SK-N-SH (cell line): Measurements from ENCODE around the gene FAM240B. TPM values are rescaled to one million over a fixed set of nuclear protein-coding genes. Genes with fewer than 3 reads are reported as not detected.

Experiments used
- CTCF ChIA-PET: fragments of 300-600, 350-600 bp; formaldehyde crosslinking; extraction: SDS; loops from one replicate; lab custom pipeline; 2021; lab: Yijun Ruan, JAX
- POLR2A ChIA-PET: fragments of 350-600 bp; sonication (Branson Sonifier 250); formaldehyde crosslinking; extraction: SDS; loops from one replicate; lab custom pipeline; 2020; ENCODE audit warnings: antibody characterized with exemption, inconsistent platforms; lab: Yijun Ruan, JAX
- DNase-seq: peaks from one replicate; pipeline ENCODE4 v3.0.0; 2012
- H2AFZ ChIP-seq: fragments of 200-600 bp; sonication (generic); 2 replicates; pipeline ENCODE4 v1.8.1; 2016; ENCODE audit warnings: antibody characterized with exemption, mild to moderate bottlenecking, low read depth
- H3F3A ChIP-seq: fragments of 200-600 bp; sonication (generic); replicated peaks from 2 replicates; pipeline ENCODE3; 2016; ENCODE audit warnings: antibody characterized with exemption, mild to moderate bottlenecking; ENCODE audit not compliant: insufficient read depth
- H3K27ac ChIP-seq, 2 experiments: fragments of 200-500 bp in 1 of 2; fragments of 200-600 bp in 1 of 2; sonication (Bioruptor generic) in 1 of 2; sonication (generic), shearing (Covaris generic) in 1 of 2; 2 replicates each; pipeline versions ENCODE4 v1.5.1 to v1.6.1; 2014 to 2016; ENCODE audit warnings: low read depth in 2 of 2, inconsistent platforms in 1 of 2, low read length in 1 of 2, mild to moderate bottlenecking in 1 of 2, mixed read lengths in 1 of 2
- H3K27me3 ChIP-seq: fragments of 200-600 bp; sonication (generic), shearing (Covaris generic); 2 replicates; pipeline ENCODE4 v1.6.1; 2016; ENCODE audit warnings: mixed run types; ENCODE audit not compliant: insufficient read depth
- H3K36me3 ChIP-seq, 2 experiments: fragments of 200-500 bp in 1 of 2; fragments of 200-600 bp in 1 of 2; sonication (Bioruptor generic) in 1 of 2; sonication (generic) in 1 of 2; replicated peaks in 1 of 2; 2 replicates each; pipeline versions ENCODE3 to v1.5.1; 2014 to 2016; ENCODE audit warnings: low read length in 1 of 2, mild to moderate bottlenecking in 1 of 2; ENCODE audit not compliant: insufficient read depth in 2 of 2, control insufficient read depth in 1 of 2
- H3K4me1 ChIP-seq, 2 experiments: fragments of 200-500 bp in 1 of 2; fragments of 200-600 bp in 1 of 2; sonication (Bioruptor generic) in 1 of 2; sonication (generic), shearing (Covaris generic) in 1 of 2; 2 replicates each; pipeline versions ENCODE4 v1.5.1 to v1.6.1; 2014 to 2016; ENCODE audit warnings: low read depth in 1 of 2, low read length in 1 of 2, mixed run types in 1 of 2; ENCODE audit not compliant: insufficient read depth in 2 of 2, control insufficient read depth in 1 of 2
- H3K4me2 ChIP-seq: fragments of 200-600 bp; sonication (generic), shearing (Covaris generic); 2 replicates; pipeline ENCODE4 v1.6.1; 2017; ENCODE audit warnings: mixed run types
- H3K4me3 ChIP-seq, 2 experiments: fragments of 200-500 bp in 1 of 2; fragments of 200-600 bp in 1 of 2; sonication (Bioruptor generic) in 1 of 2; sonication (generic), shearing (Covaris generic) in 1 of 2; 2 replicates each; pipeline versions ENCODE4 v1.5.1 to v1.8.1; 2014 to 2016; ENCODE audit warnings: low read depth in 2 of 2, inconsistent platforms in 1 of 2, low read length in 1 of 2, mild to moderate bottlenecking in 1 of 2, mixed read lengths in 1 of 2, moderate library complexity in 1 of 2
- H3K79me2 ChIP-seq: fragments of 200-600 bp; sonication (generic); 2 replicates; pipeline ENCODE4 v1.8.1; 2017; ENCODE audit warnings: mild to moderate bottlenecking; ENCODE audit not compliant: insufficient read depth
- H3K9ac ChIP-seq: fragments of 200-600 bp; sonication (generic); 2 replicates; pipeline ENCODE4 v1.6.1; 2017; ENCODE audit warnings: mixed run types
- H3K9me2 ChIP-seq: fragments of 200-600 bp; sonication (generic); 2 replicates; pipeline ENCODE4 v1.6.1; 2017; ENCODE audit warnings: mixed run types
- H3K9me3 ChIP-seq: fragments of 200-600 bp; sonication (generic); 2 replicates; pipeline ENCODE4 v1.6.1; 2017; ENCODE audit warnings: mixed run types, mild to moderate bottlenecking, moderate library complexity
- H4K20me1 ChIP-seq: fragments of 200-600 bp; sonication (generic); 2 replicates; pipeline ENCODE4 v1.6.1; 2017; ENCODE audit warnings: mild to moderate bottlenecking, mixed run types; ENCODE audit not compliant: insufficient read depth
- FOXJ3 ChIP-seq: sonication (generic); formaldehyde crosslinking; IDR thresholded peaks from 2 replicates; pipeline ENCODE4 v1.5.1; 2020; ENCODE audit warnings: mild to moderate bottlenecking, missing genetic modification reagents
- MXI1 ChIP-seq: IDR thresholded peaks from 2 replicates; pipeline ENCODE4 v1.6.1; 2012; ENCODE audit warnings: mild to moderate bottlenecking, low read depth, low read length, improper control_type of control experiment
- NFIC ChIP-seq: IDR thresholded peaks from 2 replicates; pipeline ENCODE4 v1.4.0; 2012; ENCODE audit warnings: borderline replicate concordance
- NRF1 ChIP-seq: IDR thresholded peaks from 2 replicates; pipeline ENCODE4 v1.6.1; 2012; ENCODE audit warnings: low read depth, mild to moderate bottlenecking, low read length
- POLR2AphosphoS5 ChIP-seq: IDR thresholded peaks from 2 replicates; pipeline ENCODE4 v1.6.1; 2012; ENCODE audit warnings: low read depth, low read length
- REST ChIP-seq: IDR thresholded peaks from 2 replicates; pipeline ENCODE4 v1.6.1; 2012; ENCODE audit warnings: mild to moderate bottlenecking, low read depth, low read length, moderate library complexity
- RXRA ChIP-seq: IDR thresholded peaks from 2 replicates; pipeline ENCODE4 v1.4.0; 2012; ENCODE audit warnings: low read depth, mild to moderate bottlenecking, borderline replicate concordance
- SMC3 ChIP-seq: IDR thresholded peaks from 2 replicates; pipeline ENCODE4 v1.6.1; 2012; ENCODE audit warnings: low read depth, low read length, improper control_type of control experiment
- TCF12 ChIP-seq: IDR thresholded peaks from 2 replicates; pipeline ENCODE4 v1.4.0; 2012
- TEAD4 ChIP-seq: IDR thresholded peaks from 2 replicates; pipeline ENCODE4 v1.4.0; 2012; ENCODE audit warnings: mild to moderate bottlenecking, borderline replicate concordance; ENCODE audit not compliant: insufficient read depth
- YY1 ChIP-seq: IDR thresholded peaks from 2 replicates; pipeline ENCODE4 v1.4.0; 2012; ENCODE audit warnings: low read depth, mild to moderate bottlenecking
- WGBS: methylation state at CpG from one replicate; pipeline ENCODE4 v1.1.6; 2017; ENCODE audit warnings: low lambda C conversion rate; 5-methylcytosine and 5-hydroxymethylcytosine counted together
- polyA plus RNA-seq, 3 experiments: library from polyadenylated mRNA; depleted of rRNA; stranded (reverse); fragments of >200 nt; gene quantifications; 2 replicates each; pipeline ENCODE4 v1.2.3, GENCODE V29; 2012
- TF ChIP-seq, protein P1 (sequence below): IDR thresholded peaks from 2 replicates; pipeline ENCODE4 v1.4.0; 2012; ENCODE audit warnings: low read depth, borderline replicate concordance
- TF ChIP-seq, protein P2 (sequence below): IDR thresholded peaks from 2 replicates; pipeline ENCODE4 v1.4.0; 2012; ENCODE audit warnings: low read depth
- TF ChIP-seq, protein P3 (sequence below): fragments of 150-350 bp; IDR thresholded peaks from 2 replicates; pipeline ENCODE4 v1.6.1; 2017; ENCODE audit warnings: antibody characterized with exemption, low read length, low read depth, borderline replicate concordance

The FAM240B gene
- polyA plus RNA-seq, 1 of the 3 experiments (the other 2 are of a cell fraction) = not detected

DNA sequence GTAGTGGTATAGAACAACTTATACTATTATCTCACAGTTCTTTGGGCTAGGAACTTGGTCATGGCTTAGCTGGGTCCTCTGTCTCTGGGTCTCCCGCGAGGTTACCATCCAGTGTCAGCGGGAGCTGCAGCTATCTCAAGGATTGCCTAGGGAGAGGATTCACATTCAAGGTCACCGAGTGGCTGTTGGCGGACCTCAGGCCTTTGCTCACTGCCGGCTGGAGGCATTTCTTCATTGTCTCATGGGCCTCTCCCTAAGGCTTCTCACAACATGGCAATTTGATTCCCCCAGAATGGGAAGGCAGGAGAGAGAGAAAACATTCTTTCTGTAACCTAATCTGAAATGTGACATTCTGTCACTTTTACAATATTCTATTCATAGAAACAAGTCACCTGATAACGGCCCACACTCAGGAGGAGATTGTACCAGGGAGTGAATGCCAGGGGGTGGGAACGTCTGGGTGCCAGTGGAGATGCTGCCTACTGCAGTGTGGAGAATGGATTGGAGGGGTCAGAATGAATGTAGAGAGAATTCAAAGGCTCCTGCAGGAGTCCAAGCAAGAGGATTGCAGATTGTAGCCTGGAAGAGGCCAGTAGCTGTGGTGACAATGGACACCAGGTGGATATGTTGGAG is 70.1 kb downstream of the FAM240B start:
- POLR2A ChIA-PET = no interaction called here
- H3K9me3 ChIP-seq = no peaks in the 10 kb centered on the region
- no peak overlapping the region for H3K9ac ChIP-seq
- DNase-seq = no peak
- H3K4me3 ChIP-seq = no peak overlapping the region
- no peaks in the 10 kb centered on the region for H3K27me3 ChIP-seq
- H3K4me2 ChIP-seq = no peak overlapping the region
- H4K20me1 ChIP-seq = no peaks in the 10 kb centered on the region
- H3K27ac ChIP-seq = no peak overlapping the region
- H3F3A ChIP-seq = no peaks in the 10 kb centered on the region
- H3K79me2 ChIP-seq = no peaks in the 10 kb centered on the region
- TF ChIP-seq REST (no peak), MXI1 (no peak), TEAD4 (no peak), RXRA (no peak), NFIC (no peak), TCF12 (no peak), POLR2AphosphoS5 (no peak), YY1 (no peak), SMC3 (no peak), NRF1 (no peak), FOXJ3 (CRISPR knock-in tag) (no peak)
- TF ChIP-seq, protein P1, sequence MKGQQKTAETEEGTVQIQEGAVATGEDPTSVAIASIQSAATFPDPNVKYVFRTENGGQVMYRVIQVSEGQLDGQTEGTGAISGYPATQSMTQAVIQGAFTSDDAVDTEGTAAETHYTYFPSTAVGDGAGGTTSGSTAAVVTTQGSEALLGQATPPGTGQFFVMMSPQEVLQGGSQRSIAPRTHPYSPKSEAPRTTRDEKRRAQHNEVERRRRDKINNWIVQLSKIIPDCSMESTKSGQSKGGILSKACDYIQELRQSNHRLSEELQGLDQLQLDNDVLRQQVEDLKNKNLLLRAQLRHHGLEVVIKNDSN = no peak
- TF ChIP-seq, protein P2, sequence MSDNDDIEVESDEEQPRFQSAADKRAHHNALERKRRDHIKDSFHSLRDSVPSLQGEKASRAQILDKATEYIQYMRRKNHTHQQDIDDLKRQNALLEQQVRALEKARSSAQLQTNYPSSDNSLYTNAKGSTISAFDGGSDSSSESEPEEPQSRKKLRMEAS = no peak
- TF ChIP-seq, protein P3, sequence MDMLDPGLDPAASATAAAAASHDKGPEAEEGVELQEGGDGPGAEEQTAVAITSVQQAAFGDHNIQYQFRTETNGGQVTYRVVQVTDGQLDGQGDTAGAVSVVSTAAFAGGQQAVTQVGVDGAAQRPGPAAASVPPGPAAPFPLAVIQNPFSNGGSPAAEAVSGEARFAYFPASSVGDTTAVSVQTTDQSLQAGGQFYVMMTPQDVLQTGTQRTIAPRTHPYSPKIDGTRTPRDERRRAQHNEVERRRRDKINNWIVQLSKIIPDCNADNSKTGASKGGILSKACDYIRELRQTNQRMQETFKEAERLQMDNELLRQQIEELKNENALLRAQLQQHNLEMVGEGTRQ = no peak
- no peaks in the 10 kb centered on the region for H3K9me2 ChIP-seq
- H3K36me3 ChIP-seq = no peaks in the 10 kb centered on the region
- no peaks in the 10 kb centered on the region for H3K4me1 ChIP-seq
- CTCF ChIA-PET = interaction anchor here (1.1 to 1.3 kb wide), 2 partner anchors 8 to 13 kb away, joined by 3 read pairs; no protein-coding TSS in a partner anchor
- 58% methylated on average over 8 of the region's 8 CpGs for WGBS
- H2AFZ ChIP-seq = no peak overlapping the region
